Fibroblast of villous mesenchyme (primary cell): ENCODE results near the gene GOLT1A. TPM values are rescaled to one million over a fixed set of nuclear protein-coding genes. Genes with fewer than 3 reads are reported as not detected.
A peak's percentile ranks its signal among the peaks of the same experiment; 100 is the strongest.

Source experiments
- DNase-seq: peaks from one replicate; pipeline ENCODE4 v3.0.0-alpha.2; 2010; ENCODE audit warnings: low read depth
- H3K4me3 ChIP-seq: 2 replicates; pipeline ENCODE4 v1.5.1; 2011; ENCODE audit warnings: low read depth, mild to moderate bottlenecking, low read length
- CTCF ChIP-seq: IDR thresholded peaks from 2 replicates; pipeline ENCODE4 v1.5.1; 2012; ENCODE audit warnings: low read depth, mild to moderate bottlenecking, low read length; ENCODE audit not compliant: insufficient read depth
- total RNA-seq: library from RNA; depleted of rRNA; stranded (reverse); fragments of >200 nt; gene quantifications from 2 replicates; pipeline ENCODE4 v1.2.3, GENCODE V29; 2012

The GOLT1A gene
- total RNA-seq, 1 donor = not detected

GRCh38 chr1:204180133-204180532, 33.7 kb downstream of the GOLT1A start:
- no peak for DNase-seq
- TF ChIP-seq CTCF = no peak
- no peak overlapping the region for H3K4me3 ChIP-seq

GRCh38 chr1:204178487-204179281, 35.1 kb downstream of the GOLT1A start:
- TF ChIP-seq CTCF = no peak

GRCh38 chr1:204177133-204177532, 36.7 kb downstream of the GOLT1A start:
- TF ChIP-seq CTCF = no peak
- no peak overlapping the region for H3K4me3 ChIP-seq
- DNase-seq = peak; percentile 24

More at GRCh38 chr1:204178487-204179281, 35.1 kb downstream of the GOLT1A start:
- no peak overlapping the region for H3K4me3 ChIP-seq
- DNase-seq = no peak

- DNase-seq = no peak
- H3K4me3 ChIP-seq = no peak overlapping the region
- TF ChIP-seq CTCF = no peak
These were observed 37.7 kb downstream of the GOLT1A start for GRCh38 chr1:204176049-204176448.

GRCh38 chr1:204174958-204175357, 38.8 kb downstream of the GOLT1A start:
- no peak overlapping the region for H3K4me3 ChIP-seq
- DNase-seq = no peak
- no peak for TF ChIP-seq CTCF

- H3K4me3 ChIP-seq = no peak overlapping the region
- no peak for TF ChIP-seq CTCF
- peak; percentile 27 for DNase-seq
These were observed 41.3 kb downstream of the GOLT1A start for GRCh38 chr1:204172404-204173029.
